ENCODE measurements around the gene PLA1A. TPM values are rescaled to one million over a fixed set of nuclear protein-coding genes. Genes with fewer than 3 reads are reported as not detected.
"Not testable (repeated sequence)": the region's sequence is repeated elsewhere in the genome, so short reads cannot be mapped to it uniquely, and the experiment has no call there.

Gene PLA1A, protein sequence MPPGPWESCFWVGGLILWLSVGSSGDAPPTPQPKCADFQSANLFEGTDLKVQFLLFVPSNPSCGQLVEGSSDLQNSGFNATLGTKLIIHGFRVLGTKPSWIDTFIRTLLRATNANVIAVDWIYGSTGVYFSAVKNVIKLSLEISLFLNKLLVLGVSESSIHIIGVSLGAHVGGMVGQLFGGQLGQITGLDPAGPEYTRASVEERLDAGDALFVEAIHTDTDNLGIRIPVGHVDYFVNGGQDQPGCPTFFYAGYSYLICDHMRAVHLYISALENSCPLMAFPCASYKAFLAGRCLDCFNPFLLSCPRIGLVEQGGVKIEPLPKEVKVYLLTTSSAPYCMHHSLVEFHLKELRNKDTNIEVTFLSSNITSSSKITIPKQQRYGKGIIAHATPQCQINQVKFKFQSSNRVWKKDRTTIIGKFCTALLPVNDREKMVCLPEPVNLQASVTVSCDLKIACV
- 11.6 TPM for polyA plus RNA-seq (2012; ENCODE audit: missing spikeins)

DNA sequence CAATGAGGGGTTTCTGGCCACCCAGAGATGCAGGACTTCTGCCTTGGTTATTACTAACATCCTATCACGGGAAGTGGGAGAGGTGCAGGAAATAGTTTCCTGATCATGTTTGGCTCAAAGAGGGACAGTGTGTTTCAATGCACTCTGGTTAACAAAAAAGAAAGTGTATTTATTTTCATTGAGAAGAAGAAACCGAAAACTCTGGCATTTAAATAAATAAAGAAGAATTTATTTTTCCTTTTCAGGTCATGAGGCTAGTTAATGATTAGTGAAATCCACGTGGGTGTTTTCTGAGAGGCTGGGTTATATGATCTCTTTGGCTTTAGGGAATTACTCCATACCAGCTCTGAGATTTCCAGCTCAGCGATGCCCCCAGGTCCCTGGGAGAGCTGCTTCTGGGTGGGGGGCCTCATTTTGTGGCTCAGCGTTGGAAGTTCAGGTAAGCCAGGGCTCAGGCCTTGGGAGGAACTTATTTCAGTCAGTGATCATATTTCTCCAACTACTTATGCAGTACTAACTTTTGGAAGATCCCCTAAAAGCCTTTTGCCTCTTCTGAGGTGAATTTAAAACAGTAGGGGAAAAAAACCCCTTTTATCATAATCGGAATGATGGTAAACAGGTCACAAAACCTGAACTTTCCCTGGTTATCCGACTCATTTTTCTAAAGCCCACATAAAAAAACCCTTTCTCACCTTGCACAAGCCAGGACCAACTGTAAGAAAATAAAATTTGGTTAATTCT, at the start of gene PLA1A:
TSS of gene PLA1A (plus strand) at position 338 of the 741 bp plus-strand sequence. CDS start at position 367, 29 bp downstream.
- FAIRE-seq (peak; percentile 48), DNase-seq (ENCODE audit: insufficient read length) (no peak)
- TF ChIP-seq TAF1 (IDR thresholded peaks at IDR 0.05; ENCODE audit: borderline replicate concordance, low read depth, low read length): no peak
- TF ChIP-seq POLR2AphosphoS5 (IDR thresholded peaks at IDR 0.05; ENCODE audit: low read depth, low read length): peak; percentile 28
- TF ChIP-seq POLR2A (IDR thresholded peaks at IDR 0.05; ENCODE audit: low read depth, low read length): 0 out of 2 replicates have a peak, but pooled peaks have one; percentile 17

DNA sequence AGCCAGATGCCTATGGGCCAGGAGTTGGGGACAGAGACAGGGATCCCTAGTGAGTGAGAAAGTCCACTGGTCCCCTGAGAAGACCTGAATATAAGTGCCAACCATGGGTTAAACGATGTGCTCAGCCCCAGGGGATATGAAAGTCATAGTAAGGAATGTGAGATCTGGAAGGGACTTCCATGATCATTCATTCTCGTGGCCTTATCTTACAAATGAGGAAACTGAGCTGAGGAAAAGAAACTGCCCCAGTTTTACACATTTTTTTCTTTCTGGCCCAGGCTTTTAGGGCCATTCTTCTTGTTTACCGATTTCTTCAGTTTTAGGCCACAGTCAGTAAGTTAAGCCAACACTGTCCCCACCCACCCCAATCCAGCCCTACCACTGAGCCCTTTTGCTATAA, 49.3 kb upstream of the PLA1A start:
- DNase-seq (ENCODE audit: insufficient read length) (no peak), FAIRE-seq (no peak)
- no peak for TF ChIP-seq POLR2A (IDR thresholded peaks at IDR 0.05; ENCODE audit: low read depth, low read length)
- TF ChIP-seq POLR2AphosphoS5 (IDR thresholded peaks at IDR 0.05; ENCODE audit: low read depth, low read length): no peak
- no peak for TF ChIP-seq TAF1 (IDR thresholded peaks at IDR 0.05; ENCODE audit: borderline replicate concordance, low read depth, low read length)

DNA sequence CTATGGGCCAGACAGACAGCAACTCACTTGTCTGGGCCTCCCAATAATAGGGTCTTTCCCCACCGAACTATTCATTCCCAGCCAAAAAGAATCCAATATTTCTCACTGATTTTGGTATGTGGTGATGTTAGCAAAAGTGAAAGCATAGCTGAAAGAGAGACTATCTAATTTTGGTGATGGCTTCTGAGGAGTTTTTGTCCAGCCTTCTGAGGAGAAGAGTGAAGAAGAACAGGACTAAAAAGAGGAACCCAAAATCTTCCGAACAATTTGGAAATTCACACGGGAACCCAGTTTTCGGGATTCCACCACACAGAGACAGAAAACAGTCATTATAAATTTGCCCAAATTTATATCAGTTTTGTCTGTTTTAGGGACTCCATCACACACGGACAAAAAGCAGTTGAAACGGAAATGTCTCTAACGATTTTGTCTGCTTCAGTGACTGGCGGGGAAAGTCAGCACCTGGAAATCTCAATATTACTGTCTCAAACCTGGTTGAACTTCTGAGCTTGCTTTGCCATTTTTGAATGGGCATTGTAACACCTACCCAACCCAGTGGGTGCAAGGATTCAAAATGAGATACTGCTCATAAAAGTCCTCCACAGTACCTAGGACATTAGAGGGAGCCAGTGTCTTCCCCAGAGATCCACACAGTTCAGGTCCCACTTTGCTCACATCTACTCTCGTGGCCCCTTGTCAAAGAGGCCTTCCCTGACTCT, 47.3 kb upstream of the PLA1A start:
- no peak for DNase-seq (ENCODE audit: insufficient read length)
- TF ChIP-seq POLR2A (IDR thresholded peaks at IDR 0.05; ENCODE audit: low read depth, low read length): peak; percentile 55; the same call in 1 of the 2 replicates
- no peak for TF ChIP-seq TAF1 (IDR thresholded peaks at IDR 0.05; ENCODE audit: borderline replicate concordance, low read depth, low read length)
- peak; percentile 78 for TF ChIP-seq POLR2AphosphoS5 (IDR thresholded peaks at IDR 0.05; ENCODE audit: low read depth, low read length)
- FAIRE-seq: no peak

DNA sequence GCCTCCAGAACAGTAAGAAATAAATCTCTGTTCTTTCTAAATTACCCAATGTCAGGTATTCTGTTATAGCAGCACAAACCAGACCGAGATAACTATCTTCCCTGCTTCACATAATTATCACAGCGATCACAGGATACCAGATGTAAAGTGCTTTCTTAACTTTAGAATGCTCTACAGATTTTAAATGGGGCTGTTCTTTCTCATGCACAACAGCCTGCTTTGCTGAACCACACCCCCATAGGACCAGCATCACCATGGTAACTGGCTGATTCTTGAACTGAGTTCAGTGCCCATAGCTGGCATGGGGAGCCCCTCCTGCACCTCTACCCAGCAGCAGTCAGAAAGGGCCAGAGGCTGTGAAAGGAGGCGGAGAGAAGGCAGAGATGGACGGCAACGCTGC, 46.1 kb upstream of the PLA1A start:
- TF ChIP-seq POLR2A (IDR thresholded peaks at IDR 0.05; ENCODE audit: low read depth, low read length) (peak; percentile 40; the same call in 1 of the 2 replicates), POLR2AphosphoS5 (IDR thresholded peaks at IDR 0.05; ENCODE audit: low read depth, low read length) (no peak; the same call in 1 of the 2 replicates)
- FAIRE-seq: no peak
- no peak for DNase-seq (ENCODE audit: insufficient read length)

DNA sequence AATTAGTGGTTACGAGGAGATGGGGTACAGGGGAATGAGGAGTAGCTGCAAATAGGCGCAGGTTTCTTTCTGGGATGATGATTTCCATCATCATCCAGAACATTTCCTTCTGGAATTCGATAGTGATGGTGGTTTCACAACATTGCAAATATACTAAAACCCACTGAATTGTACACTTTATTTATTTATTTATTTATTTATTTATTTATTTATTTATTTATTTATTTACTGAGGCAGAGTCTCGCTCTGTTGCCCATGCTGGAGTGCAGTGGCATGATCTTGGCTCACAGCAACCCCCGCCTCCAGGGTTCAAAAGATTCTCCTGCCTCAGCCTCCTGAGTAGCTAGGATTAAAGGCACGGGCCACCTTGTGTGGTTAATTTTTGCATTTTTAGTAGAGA, 44.8 kb upstream of the PLA1A start:
- not testable (repeated sequence) for DNase-seq (ENCODE audit: insufficient read length); FAIRE-seq

DNA sequence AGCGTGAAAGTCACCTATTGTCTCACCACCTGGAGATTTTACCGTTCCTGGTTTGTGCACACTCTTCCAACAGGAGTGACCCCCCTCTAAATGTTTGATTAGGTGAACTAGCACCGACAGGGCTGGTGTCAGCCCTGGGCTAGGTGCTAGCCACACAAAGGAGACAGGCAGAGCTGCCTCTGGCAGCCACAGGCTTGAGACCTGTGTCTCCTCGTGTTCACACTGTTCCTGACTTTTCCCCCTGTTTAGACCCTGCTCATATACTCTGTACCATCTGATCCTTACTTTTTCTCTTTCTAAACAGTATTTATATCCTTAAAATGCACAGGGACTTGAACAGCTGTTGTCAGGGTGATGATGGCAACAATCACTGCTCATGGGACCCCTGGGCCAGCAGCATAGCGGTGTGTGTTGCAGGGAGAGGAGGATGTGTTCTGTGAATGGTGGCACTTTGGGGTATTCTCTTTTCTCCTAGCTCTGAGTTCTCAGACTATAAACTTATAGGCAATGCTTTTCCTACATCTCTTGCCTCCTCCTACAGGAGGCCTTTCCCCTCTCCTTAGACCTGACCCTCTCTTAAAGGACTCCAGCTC, 43.8 kb upstream of the PLA1A start:
- no peak for DNase-seq (ENCODE audit: insufficient read length)
- TF ChIP-seq POLR2A (IDR thresholded peaks at IDR 0.05; ENCODE audit: low read depth, low read length): peak; percentile 46; the same call in 1 of the 2 replicates
- no peak for TF ChIP-seq TAF1 (IDR thresholded peaks at IDR 0.05; ENCODE audit: borderline replicate concordance, low read depth, low read length)
- TF ChIP-seq POLR2AphosphoS5 (IDR thresholded peaks at IDR 0.05; ENCODE audit: low read depth, low read length): no peak
- peak; percentile 75 for FAIRE-seq

DNA sequence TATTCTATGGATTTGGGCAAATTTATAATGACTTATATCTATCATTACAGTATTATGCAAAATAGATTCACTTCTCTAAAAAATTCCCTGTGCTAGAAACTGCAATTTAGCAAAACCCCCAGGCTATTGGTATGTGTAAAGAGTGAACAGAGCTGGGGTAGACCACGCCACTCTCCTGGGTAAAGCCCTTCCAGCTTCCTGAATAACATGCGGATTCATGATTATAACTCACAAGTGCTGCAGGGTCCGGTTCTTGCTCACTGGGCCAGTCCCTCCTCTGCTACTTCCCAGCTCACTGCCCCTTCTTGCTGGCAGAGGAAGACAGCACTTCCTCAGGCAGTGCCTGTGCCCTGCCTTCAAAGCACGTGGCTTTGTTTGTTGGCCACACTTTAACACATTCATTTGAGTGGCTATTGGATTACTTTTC, 42.4 kb upstream of the PLA1A start:
- DNase-seq (ENCODE audit: insufficient read length) (no peak), FAIRE-seq (no peak)
- TF ChIP-seq POLR2A (IDR thresholded peaks at IDR 0.05; ENCODE audit: low read depth, low read length) (peak; percentile 65; the same call in 1 of the 2 replicates), POLR2AphosphoS5 (IDR thresholded peaks at IDR 0.05; ENCODE audit: low read depth, low read length) (peak; percentile 69; the same call in 1 of the 2 replicates), TAF1 (IDR thresholded peaks at IDR 0.05; ENCODE audit: borderline replicate concordance, low read depth, low read length) (no peak)

DNA sequence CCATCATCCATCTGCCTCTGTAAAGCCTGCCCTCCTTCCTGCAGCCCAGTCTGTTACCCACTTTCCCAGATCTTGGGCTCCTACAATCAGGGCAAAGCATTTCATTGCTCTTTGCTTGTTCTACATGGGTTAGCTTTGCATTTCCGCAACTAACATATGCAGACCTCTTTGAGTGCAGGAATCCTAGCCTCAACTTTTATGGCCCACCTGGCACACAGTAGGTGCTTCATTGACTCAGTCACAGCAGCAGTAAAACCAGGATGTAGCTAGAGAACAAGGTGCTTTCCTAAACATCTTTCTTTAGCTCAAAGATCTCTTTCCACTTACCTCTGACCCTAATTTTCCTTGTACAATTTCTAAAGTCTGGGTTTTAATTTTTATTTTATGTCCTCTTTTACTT, 41.8 kb upstream of the PLA1A start:
- TF ChIP-seq POLR2AphosphoS5 (IDR thresholded peaks at IDR 0.05; ENCODE audit: low read depth, low read length) (no peak; the same call in none of the 2 replicates), TAF1 (IDR thresholded peaks at IDR 0.05; ENCODE audit: borderline replicate concordance, low read depth, low read length) (no peak), POLR2A (IDR thresholded peaks at IDR 0.05; ENCODE audit: low read depth, low read length) (no peak)
- FAIRE-seq (peak; percentile 93), DNase-seq (ENCODE audit: insufficient read length) (no peak)

DNA sequence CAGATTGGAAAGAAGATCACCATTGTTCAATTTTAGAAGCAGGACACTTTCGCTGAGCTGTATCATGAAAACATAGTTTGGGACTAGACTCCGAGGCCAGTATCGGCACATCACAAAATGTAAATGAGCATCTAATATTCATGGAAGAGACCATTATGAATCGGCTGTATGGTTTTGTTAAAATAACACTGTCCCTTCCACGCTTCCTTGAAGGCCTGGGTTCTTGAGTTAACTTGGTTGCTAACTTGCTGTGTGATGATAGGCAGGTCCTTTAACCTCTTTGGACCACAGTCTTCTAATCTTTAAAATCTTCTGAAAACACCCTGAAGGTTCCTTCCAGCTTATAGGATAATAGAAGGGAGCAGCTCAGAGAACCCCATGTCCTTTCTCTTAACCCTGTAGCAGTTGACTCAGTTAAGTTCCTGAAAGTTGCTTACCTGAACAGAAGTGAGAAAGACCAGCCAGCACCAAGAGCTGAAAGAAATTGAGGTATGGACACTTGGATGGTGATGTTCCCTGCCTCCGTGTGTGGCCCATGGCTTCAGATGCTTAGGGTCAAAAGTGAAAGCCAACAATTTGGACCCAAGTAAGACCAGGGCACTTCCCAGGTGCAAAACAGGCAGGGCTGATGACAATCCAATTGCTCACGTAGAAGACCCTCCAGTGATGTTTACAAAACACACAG, 40.4 kb upstream of the PLA1A start:
- DNase-seq (ENCODE audit: insufficient read length): no peak
- FAIRE-seq: no peak
- TF ChIP-seq TAF1 (IDR thresholded peaks at IDR 0.05; ENCODE audit: borderline replicate concordance, low read depth, low read length): no peak
- TF ChIP-seq POLR2AphosphoS5 (IDR thresholded peaks at IDR 0.05; ENCODE audit: low read depth, low read length): 0 out of 2 replicates have a peak, but pooled peaks have one; percentile 50

DNA sequence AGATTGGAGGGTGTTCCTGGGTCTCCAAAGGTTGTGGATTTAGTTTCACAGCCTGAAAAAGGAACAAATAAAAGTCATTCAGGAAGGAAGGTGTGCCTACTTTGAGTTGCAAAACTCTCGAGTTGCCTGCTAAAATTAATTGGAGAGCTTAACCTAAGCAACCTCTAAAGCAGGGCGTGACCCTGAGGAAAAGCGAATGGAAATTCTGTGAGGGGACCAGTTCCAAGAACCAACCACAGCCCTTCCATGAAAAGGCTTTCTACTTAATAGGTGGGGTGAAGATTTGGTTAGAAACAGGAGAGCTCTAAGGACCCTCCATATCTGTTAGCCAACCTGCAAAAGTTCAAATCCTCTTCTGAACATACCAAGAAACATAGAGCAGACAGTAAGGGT, 39.8 kb upstream of the PLA1A start:
- peak; percentile 95 for FAIRE-seq
- DNase-seq (ENCODE audit: insufficient read length): no peak
- TF ChIP-seq POLR2A (IDR thresholded peaks at IDR 0.05; ENCODE audit: low read depth, low read length): no peak
- TF ChIP-seq TAF1 (IDR thresholded peaks at IDR 0.05; ENCODE audit: borderline replicate concordance, low read depth, low read length): no peak
- no peak for TF ChIP-seq POLR2AphosphoS5 (IDR thresholded peaks at IDR 0.05; ENCODE audit: low read depth, low read length)

All from GM12892 (cell line).